Stimulated activated CD8-positive, alpha-beta memory T cell treated with anti-CD3 and anti-CD28 coated beads, Interleukin-4, amount 100 ng/mL, for 24 hours (primary cell): ENCODE measurements around the gene CLPTM1L.
"Not testable (repeated sequence)": the region's sequence is repeated elsewhere in the genome, so short reads cannot be mapped to it uniquely, and the experiment has no call there.

ENCODE experiments used
- DNase-seq: peaks from one replicate; pipeline ENCODE4 v3.0.0-alpha.2; 2020; ENCODE audit warnings: low read depth

Gene CLPTM1L

DNA sequence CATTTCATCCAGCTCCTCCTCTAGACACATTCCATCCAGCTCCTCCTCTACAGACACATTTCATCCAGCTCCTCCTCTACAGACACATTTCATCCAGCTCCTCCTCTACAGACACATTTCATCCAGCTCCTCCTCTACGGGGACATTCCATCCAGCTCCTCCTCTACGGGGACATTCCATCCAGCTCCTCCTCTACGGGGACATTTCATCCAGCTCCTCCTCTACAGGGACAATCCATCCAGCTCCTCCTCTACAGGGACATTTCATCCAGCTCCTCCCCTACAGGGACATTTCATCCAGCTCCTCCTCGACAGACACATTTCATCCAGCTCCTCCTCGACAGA, 18.4 kb downstream of the CLPTM1L start:
- not testable (repeated sequence) for DNase-seq

DNA sequence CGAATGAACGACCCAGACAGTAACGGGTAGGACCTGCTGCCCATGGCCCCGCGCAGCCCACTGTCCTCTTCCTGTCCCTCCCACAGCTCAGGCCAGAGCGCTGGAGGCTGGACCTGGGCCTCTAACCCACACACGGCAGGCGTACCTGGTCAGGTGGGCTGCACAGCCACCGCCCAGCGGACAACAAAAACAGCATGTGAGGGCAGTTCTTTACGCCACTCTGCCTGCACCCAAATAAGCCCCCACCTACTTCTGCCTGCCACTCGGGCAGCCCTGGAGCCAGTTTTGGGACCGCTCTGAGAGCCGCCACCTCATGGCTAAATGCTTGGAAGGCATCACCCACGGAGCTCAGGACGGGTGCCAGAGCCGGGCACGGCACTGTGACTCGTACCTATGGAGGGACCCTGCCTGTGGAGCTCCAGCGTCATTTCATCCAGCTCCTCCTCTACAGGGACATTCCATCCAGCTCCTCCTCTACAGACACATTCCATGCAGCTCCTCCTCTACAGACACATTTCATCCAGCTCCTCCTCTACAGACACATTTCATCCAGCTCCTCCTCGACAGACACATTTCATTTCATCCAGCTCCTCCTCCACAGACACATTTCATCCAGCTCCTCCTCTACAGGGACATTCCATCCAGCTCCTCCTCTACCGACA, 18.9 kb downstream of the CLPTM1L start:
- DNase-seq, result no peak

DNA sequence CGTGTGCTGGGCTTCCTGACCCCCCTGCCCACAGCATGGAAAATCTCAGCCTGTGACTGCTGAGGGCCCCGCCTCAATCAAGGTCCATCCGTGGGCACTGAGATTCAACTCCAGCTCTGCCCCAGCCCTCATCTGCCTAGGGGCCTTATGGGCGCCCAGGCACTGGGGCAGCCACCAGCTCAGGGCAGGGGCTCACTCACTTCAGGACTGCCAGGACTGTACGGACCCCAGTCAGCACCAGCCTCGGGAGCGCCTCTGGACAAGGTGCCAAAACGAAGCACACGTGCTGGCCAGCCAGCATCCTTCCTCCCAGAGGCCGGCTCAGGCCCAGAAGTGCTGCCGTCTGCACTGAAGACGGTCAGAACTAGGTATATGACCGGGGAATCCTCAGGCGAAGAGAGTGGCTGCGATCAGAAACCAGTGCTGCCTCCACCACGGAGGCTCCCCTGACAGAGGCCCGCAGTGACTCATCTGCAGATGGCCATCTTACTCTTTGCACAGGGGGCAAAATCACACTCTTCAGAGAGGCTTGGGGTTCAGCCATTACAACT, 19.6 kb downstream of the CLPTM1L start:
- no peak for DNase-seq

DNA sequence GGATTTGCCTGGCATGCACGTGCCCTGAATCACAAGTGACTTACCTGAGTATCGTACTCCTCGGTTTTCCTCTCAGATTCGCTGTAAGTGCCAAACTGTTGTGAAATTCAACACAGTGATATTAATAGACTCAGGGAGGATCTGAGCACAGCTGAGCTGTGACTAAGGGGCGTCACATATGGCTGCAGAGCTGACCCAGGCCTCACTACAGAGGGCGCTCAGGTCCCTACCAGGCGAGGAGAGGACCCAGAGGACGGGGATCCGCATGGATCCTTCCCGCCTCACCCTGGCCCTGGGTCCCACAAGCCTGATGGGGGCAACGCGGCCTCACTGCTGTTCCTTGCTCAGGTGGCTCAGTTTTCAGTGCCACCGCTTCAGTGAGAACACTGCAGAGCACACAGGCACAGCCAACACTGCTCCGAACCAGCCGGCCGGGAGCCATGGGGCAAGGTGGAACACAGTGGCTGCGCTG, 20.1 kb downstream of the CLPTM1L start:
- no peak for DNase-seq

DNA sequence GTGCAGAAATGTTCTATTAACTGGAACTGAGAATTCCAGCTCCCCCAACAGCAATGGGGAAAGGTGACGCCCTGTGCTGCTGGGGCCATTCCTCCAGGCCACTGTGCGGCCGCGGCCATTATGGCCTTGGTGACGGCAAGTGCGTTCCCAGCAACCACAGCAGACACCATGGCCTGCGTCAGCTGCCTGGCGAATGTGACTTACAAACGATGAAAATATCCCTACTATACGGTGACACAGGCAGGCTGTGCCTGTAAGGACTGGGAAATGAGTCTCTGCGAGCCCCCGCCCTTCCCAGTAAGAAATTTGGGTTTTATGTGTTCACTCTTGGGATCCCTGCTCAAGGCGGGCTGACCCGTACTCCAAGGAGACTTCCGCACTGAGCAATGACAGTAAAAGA, 20.6 kb downstream of the CLPTM1L start:
- no peak for DNase-seq

DNA sequence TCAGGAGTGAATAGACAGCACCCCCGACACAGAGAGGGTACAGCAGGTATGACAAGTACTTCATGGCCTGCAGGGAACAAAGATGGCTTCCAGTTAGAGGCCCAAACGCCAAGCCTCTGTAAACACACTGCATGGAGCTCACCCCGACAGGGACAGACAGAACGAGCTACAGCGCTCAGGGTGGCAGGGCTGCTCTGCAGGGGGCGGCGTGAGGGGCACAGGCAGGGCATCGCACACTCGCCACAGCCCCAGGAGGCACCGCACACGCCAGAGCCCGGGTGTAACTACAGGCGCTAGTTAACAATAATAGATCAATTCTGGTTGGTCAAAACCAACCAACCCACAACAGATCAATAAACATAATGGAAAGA, 21.1 kb downstream of the CLPTM1L start:
- no peak for DNase-seq

DNA sequence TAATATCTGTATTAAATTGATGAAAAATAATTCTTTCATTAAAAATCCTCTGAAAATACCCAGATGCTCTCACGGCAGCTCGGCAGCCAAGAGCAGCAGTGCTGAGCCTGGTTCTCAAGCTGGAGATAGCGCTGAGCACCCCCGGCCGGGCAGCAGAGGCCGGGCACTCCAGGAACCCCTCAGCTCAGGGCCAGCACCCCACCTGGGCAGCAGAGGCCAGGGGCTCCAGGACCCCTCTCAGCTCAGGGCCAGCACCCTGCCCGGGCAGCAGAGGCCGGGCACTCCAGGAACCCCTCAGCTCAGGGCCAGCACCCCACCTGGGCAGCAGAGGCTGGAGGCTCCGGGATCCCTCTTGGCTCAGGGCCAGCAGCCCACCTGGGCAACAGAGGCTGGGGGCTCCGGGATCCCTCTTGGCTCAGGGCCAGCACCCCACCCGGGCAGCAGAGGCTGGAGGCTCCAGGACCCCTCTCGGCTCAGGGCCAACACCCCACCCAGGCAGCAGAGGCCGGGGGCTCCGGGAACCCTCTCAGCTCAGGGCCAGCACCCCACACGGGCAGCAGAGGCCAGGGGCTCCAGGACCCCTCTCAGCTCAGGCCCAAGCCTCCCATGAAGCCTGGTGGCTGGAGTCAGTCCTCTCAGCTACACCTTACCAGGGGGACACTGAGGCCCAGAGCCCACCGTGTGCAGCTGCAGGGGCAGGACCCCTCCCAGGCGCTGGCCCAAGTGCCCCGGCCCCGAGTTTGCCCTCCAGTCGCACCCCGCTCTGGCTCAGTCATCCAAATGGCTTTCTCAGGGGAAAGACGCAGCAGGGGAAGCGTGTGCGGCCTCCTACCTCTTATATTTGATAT, 21.7 kb downstream of the CLPTM1L start:
- no peak for DNase-seq

DNA sequence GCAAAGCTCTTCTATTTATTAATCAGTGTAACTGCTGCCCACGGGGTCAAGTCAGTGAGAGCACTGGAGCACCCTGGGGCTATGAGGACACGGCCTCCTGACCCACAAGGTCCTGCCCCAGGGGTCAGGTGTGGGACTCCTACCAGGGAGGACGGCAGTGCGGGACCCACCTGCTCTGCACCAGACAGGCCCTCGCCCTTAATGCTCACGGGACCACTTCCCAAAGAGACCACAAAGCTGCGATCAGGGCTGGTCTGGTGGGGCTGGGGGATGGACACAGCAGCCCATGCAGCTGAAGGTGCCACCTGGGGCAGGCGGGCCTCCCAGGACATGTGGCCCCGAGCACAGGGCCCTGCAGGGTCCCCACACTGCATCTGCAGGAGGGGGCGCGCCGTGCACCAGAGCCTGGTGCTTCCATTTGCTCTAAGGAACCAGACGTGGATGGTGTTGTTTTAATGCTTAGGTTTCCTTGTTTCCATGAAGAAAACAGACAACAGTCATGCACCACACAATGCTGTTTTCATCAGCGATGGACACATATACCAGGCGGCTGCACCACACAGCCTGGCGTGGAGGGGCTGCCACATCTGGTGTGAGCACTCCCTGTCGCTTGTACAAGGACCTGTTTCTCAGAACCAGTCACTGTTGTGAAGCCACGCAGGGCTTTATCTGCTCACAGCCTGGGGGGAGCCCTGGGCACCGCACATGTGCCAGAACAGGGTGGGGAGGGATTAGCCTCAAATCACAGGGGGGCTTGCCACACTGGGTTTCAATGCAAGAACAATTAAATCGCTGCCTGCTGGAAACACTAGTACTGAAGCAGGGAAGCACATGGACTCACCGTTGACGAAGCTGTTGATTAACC, 22.6 kb downstream of the CLPTM1L start:
- no peak for DNase-seq

DNA sequence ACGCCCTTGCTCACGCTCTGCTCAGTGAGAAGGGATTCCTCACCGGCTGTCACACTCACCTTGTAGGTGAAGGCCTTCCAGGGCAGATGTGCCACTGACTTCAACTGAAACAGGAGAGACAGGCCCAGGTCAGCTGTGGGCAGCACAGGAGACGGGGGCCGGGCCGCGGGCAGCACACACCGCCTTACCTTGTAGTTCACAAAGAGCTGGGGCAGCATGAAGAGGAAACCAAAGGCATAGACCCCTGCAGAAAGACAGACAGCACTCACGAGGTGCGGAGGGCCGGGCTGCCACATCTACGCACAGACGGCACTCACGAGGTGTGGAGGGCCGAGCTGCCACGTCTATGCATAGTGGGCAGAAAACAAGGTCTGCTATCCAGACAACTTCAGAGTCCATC, 23.3 kb downstream of the CLPTM1L start:
- no peak for DNase-seq

DNA sequence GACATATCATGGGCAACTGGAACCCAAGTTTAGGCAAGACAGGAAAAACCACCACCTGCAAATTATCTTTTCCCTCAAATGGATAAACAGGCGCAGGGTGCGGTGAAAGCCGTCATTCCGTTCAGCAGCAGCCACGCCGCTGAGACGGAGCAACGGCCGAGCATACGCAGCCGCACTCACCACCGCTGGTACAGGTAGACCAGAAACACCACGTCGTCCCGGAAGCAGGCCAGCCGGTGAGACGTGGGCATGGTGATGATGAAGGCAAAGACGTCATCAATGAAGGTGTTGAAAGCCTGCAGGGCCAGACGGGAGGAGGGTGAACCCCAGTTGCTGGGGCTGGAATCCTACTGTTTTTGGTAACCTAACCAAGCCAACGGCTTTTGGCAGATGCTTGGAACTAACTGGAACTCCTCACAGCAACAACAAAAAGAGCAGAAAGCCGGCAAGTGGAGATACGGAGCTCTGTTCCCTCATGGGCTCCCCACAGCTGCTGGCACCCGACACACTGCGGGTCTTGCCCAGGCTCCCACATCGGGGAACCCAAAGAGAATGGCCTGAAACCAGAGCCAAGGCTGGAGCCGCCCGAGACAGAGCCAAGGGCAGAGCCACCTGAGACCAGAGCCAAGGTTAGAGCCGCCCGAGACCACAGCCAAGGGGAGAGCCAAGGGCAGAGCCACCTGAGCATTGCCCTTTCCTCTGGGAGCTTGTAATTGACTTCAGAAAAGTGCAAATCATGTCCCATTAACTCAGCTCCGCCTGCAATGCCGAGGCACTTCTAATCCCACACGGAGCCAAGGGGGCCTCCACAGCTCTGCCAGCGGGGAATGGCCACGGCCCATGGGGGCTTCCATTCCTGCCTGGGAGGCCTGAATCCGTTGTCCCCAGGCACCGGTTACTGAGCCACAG, 24.2 kb downstream of the CLPTM1L start:
- DNase-seq, result no peak

DNA sequence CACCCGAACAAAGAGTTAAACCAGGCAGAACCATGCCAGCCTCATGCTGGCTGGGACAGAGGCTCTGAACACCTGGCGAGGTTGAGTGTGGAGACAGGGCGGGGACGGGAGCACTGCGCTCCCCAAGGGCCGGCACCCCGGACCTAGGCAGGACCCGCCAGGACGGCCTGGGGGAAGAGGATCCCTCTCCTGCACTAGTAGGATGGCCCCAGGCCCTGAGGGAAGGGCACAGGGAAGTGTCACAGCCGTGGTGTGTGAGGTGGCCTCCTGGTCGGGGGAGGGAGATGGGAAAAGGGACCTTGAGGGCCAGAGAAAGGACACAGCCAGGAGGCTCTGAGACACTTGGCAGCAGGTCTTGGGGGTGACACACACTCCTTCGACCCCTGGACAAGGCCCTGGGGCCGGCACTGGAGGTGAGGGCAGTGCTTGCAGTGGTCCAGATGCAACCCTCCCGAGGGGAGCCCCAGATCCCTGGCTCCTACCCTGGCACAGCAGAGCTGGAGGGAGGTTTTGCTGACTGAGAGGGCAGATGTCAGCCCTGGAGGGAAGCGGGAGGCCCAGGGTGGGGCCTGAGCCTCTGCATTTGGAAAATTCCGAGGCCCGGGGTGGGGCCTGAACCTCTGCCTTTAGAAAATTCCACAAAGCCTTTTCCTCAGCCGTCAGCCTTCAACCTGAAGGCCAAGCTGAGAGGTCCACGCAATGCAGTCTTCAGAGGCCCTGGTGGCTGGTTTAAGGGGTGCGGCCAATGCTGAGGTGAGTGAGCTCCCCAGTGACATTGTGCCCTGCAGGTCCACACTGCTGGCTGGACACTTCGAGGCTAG, 25.3 kb downstream of the CLPTM1L start:
- DNase-seq, result no peak

DNA sequence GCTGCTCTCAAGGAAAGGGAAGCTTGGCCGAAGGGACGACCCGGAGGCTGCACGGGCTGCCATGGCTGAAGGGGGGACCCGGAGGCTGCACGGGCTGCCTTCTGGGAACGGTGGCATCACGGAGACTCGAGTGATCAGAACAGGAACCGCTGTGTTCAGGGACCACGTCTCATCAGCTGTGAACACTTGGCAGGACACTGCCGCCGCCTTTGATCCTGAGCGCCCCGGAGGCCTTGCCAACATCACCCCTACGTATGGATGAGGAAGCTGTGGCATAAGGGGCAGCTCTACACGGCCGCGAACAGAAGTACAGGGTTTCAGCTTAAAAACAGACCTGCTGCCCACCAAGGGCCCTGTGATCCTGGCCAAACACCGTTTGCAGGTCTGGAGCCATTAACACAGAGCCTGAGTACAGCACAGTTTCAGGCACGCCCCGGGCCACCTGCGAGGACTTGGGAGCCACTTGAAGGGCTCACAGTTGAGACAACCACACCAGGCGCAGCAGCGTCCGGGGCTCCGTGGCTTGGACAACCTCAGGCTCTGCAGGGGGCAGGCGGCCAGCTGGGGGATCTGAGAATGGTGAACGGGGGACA, 26.1 kb downstream of the CLPTM1L start:
- no peak for DNase-seq

DNA sequence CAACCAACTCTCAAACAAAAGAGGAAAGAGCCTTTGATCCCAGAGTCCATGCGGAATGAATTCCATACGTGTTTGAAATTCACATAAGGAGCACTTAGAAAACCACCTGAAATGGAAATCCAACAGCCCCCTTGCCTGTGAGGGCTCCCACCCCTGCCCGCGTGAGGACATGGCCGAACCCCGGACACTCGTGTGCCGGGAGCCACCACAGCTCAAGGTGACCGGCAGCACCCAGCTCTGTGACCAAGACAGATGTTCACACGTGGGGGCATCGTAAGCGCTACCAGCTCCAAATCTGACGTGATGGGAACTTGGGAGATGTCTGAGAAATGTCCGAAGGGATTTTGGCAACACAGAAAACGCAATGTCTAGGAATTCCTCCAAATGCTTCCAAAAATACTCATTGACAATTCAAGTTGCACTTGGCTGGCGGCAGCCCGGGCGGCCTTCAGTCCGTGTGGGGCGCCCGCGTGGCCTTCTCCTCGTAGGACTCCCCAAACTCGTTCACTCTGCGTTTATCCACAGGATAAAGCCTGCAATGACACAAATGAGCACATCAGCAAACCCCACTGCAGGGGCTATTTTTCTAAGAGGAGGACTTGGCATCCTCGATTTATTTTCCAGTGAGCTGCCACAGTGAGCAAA, 26.9 kb downstream of the CLPTM1L start:
- DNase-seq, result no peak

DNA sequence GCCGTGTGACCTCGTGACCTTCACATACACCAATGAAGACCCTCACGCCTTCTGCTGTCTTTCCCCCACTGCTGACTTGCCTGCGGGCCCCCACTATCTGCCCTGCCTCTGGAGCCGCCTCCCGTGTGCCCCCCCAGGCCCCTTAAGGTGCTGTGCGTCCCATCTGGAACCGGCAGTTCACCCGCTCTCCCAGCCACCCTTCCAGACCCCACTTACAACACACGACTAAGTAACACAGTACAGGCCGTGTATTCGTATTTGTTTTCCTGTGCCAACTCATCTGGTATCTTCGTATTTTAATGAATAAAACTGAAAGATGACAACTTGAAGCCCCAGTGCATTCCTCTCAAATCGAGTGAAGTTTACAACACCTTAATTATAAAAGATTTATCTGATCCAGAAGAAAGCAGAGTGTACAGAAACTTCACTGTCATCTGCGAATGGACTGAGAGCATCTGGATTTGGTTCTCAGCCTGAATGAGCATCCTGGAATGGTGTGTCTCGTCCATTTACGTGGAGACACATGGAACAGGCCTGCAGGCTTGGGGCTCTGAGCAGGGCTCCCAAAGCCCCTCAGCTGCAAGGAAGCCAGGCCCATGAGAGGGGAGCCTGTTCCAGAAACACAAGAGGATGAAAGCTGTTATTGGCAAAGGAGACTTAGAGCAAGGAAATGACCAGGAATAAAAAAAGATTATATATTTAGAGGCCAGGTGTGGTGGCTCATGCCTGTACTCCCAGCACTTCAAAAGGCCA, 28.1 kb downstream of the CLPTM1L start:
- DNase-seq, result no peak

DNA sequence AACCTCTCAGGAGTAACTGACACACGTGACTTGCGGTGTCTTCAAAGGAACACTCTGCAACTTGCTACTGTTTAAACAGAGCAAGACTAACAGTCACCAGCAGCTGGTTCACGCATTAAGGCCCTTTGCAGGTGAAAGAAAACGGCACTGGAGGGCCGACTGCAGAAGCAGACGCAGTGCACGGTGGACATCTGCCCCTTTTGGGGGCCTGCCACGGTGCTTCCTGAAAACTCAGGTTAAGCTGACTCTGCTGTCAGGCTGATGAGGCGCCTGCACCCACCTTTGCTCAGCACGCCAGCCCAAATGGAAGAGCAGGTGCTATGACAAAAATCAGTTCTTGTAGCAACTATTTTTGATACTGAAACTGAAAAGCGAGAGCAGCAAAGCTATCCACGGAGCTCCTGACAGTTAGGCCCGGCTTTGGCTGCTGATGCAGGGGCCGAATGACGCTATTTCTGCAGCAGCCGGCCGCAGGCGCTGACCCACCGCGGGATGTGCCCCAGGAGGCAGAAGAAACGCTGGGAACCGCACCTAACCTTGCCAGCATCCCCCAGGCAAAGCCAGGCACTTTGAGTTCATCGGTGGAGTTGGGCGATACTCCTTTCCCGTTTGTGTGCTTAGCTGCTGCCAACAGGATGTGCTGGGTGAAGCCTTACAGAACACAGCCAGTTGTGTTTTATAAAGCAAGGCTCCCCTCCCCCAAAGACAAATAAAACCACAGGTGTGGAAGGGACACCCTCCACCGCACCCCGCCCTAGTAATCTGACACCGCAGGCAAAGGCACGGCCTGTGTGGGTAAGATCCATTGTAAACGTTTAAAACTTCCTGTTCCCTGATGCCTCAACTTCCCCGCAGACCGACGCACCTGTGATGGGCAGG, 29.0 kb downstream of the CLPTM1L start:
- DNase-seq, result no peak

DNA sequence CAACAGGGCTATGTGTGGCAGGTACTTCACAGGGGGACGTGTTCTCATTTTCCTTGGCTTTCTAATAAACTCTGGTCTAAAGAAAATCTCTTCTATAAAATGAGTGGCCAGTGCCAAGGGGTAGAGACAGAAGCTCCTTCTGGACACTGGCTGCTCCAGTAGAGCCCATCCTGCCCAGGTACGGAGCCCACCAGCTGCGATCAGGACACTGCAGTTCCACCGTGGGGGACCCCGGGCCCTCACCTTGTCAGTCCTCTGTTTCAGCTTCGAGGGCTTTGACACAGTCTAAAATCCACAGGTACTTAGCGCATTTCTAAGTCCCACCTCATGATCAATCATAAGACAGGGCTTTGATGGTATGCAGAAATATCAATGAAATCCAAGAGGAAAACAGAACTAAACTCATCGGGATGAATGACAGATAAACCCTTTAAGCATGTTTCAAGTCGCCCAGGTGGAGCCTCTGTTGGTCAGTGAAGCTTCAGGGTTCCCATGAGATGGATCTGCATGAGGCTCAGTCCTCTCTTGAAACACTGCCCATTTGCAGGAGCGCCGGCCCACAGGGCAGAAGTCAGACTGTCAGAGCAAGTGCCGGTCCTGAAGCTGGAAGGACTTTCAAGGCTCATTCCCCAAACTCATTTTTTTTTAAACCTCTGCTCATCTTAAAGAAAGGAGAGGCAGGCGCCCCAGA, 29.7 kb downstream of the CLPTM1L start:
- DNase-seq, result no peak

DNA sequence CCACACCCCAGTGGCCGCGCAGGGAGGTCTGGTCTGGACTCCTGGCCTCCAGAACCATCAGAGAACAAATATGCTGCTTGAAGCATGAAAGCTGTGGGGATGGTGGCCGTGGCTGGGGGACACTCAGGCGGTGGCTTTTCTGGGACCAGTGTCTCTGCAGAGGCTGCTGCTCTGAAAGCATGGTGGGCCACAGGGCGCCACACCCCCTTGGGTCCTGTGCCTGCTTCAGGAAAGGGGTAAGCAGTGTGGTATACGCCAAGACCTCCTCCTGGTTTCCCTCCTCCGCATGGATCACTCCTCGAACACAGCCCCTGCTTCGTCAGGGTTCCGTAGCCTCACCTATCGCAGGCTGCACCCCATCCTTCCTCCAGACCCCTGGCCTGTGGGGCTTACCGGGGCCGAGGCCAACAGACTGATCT, 30.3 kb downstream of the CLPTM1L start:
- DNase-seq, result no peak
